BE2C (cell line): ENCODE results near the gene ZNF511.

Source experiments
- DNase-seq: peaks from one replicate; pipeline ENCODE4 v3.0.0-alpha.2; 2020
- H3K27me3 ChIP-seq: fragments of 250-450 bp; sonication (Bioruptor Pico); 2 replicates; pipeline ENCODE4 v1.5.1; 2020; ENCODE audit warnings: mild to moderate bottlenecking
- H3K36me3 ChIP-seq: fragments of 250-450 bp; sonication (Bioruptor Pico); 2 replicates; pipeline ENCODE4 v1.5.1; 2020; ENCODE audit warnings: mild to moderate bottlenecking
- H3K4me1 ChIP-seq: fragments of 250-450 bp; sonication (Bioruptor Pico); 2 replicates; pipeline ENCODE4 v1.5.1; 2020
- H3K4me3 ChIP-seq: 2 replicates; pipeline ENCODE4 v1.5.1; 2011; ENCODE audit warnings: low read depth, low read length
- H3K9me3 ChIP-seq: fragments of 250-450 bp; sonication (Bioruptor Pico); 2 replicates; pipeline ENCODE4 v1.5.1; 2020
- CTCF ChIP-seq: IDR thresholded peaks from 2 replicates; pipeline ENCODE4 v1.5.1; 2012; ENCODE audit warnings: mild to moderate bottlenecking, low read depth, low read length

The ZNF511 gene

GRCh38 chr10:133351408-133352318 lies 42.9 kb downstream of the ZNF511 start:
- DNase-seq: no peak
- H3K4me3 ChIP-seq: no peak overlapping the region
- H3K4me1 ChIP-seq: no peaks in the 10 kb centered on the region; the same call in 1 of the 2 replicates
- H3K36me3 ChIP-seq: no peaks in the 10 kb centered on the region
- no peak for TF ChIP-seq CTCF
- no peaks in the 10 kb centered on the region for H3K9me3 ChIP-seq
- no peaks in the 10 kb centered on the region for H3K27me3 ChIP-seq

DNA sequence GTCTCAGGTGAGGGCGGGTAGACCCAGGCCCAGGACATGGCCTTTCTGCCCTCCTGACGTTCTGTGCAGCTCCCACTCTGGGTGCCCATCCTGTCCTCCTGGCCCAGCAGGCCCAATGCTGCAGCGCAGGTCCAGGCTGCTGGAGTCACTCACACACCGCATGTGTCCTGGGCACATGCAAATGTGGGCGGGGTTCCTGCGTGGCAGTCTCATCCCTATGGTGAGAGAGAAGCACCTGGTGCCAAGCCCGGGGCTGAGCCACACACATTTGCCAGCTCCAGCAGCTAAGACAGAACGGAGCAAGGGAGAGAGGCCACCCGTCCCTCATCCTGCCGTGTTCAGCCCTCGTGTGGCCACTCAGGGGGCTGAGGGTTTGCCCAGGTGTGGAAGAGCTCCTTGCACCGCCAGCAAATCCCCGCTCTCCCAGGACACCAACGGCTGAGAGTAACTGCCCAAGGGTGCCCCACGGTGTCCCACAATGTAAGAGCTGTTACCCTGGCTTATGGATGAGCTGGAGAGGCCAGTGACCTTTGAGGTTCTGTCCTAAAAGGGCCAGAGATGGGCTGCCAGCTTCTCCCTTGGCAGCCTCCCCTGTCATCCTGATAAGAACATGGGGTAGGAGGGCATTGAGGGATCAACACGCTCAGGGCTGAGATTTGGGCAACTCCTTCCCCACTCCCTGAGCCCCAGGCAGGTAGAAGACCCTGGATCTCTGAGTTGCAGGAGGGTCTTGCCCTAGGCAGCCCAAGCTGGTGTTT lies 44.7 kb downstream of the ZNF511 start:
- DNase-seq: no peak
- no peaks in the 10 kb centered on the region for H3K9me3 ChIP-seq
- H3K4me3 ChIP-seq: no peak overlapping the region
- TF ChIP-seq CTCF: no peak
- H3K36me3 ChIP-seq: no peaks in the 10 kb centered on the region
- no peaks in the 10 kb centered on the region for H3K27me3 ChIP-seq
- no peaks in the 10 kb centered on the region for H3K4me1 ChIP-seq

DNA sequence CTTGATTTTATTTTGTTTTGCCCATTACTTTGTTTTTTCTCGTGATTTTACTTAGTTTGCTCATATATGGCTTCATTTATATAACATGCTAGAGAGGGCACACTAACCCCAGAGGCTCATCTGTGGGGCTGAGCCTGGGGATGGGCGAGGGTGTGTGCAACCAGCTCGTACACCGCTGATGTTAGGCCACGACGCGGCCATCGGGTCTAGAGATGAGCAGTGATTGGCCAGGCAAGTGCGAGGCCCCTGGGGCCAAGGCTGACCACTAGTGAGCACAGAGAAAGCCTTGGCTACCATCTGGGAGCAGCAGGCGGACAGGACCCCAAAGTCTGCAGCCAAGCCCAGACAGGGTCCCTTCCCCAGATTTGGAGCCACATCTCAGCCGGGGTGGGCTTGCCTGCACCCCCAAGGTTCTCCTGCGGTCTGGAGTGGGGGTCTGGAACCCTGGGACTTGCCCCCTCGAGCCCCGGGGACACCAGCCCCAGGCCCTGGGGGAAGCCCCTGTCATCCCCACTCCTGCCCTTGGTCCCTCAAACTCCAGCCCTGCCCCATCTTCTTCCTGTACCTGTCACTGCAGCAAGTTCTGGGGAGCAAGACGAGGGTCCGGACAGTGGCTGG lies 45.4 kb downstream of the ZNF511 start:
- H3K9me3 ChIP-seq: no peaks in the 10 kb centered on the region
- H3K27me3 ChIP-seq: no peaks in the 10 kb centered on the region
- H3K36me3 ChIP-seq: no peaks in the 10 kb centered on the region
- no peaks in the 10 kb centered on the region for H3K4me1 ChIP-seq
- no peak for TF ChIP-seq CTCF
- no peak for DNase-seq
- H3K4me3 ChIP-seq: no peak overlapping the region

DNA sequence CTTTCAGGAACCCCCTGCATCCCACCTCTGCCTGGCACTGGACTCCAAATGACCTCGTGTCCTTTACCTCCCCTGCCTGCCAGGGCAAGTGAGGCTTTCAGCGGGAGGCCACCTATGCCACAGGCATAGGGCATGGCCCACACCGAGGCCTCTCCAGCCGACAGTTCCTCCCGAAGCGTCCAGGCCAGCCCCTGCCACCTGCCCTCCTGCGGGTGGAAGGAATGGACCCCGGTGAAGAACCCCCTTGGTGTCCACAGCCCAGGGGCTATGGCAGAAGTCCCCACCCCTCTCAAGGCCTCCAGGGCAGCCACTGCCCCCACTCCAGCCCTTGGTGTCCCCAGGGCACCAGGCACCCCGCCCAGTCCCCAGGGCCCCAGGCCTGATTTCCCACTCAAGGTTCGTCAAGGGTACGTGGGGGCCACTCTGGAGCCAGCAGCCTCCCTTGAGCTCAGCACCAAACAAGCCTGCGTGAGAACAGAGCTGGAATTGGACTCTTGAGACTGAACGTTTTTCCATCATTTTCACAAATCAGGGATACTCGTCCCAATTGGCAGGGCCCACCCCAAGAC lies 46.0 kb downstream of the ZNF511 start:
- H3K4me3 ChIP-seq: no peak overlapping the region
- H3K9me3 ChIP-seq: no peaks in the 10 kb centered on the region

DNA sequence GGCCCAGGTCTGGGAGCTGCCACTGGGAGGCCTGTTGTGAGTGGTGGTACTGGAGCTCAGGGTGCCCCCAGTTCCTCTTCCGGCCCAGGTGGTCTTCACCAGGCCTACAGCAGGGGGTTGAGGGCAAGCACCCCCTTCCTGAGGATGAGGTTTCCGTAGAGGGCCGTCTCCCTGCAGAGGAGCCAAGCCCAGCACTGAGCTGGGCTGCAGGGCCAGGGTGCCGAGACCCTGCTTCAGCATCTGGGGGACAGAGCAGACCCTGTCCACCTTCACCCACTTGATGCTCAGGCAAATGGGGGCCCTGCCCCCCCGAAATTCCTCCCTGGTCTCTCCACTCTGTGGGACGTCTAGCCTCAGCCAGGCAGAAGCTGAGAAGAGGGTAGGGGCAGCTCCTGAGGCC lies 46.6 kb downstream of the ZNF511 start:
- no peak for DNase-seq

More for the DNA sequence above, 46.0 kb downstream of the ZNF511 start:
- DNase-seq: no peak
- peaks cover 1% of the 10 kb centered on the region for H3K4me1 ChIP-seq
- no peaks in the 10 kb centered on the region for H3K27me3 ChIP-seq
- no peak for TF ChIP-seq CTCF
- no peaks in the 10 kb centered on the region for H3K36me3 ChIP-seq

More for the DNA sequence above, 46.6 kb downstream of the ZNF511 start:
- Histone ChIP-seq H3K4me3 (no peak overlapping the region), H3K27me3 (no peaks in the 10 kb centered on the region), H3K36me3 (no peaks in the 10 kb centered on the region), H3K4me1 (peaks cover 6% of the 10 kb centered on the region), H3K9me3 (no peaks in the 10 kb centered on the region)
- no peak for TF ChIP-seq CTCF
